Measurements from ENCODE around the gene GPR63.
A peak's percentile ranks its signal among the peaks of the same experiment; 100 is the strongest.

The GPR63 gene

GRCh38 chr6:96814625-96815024 is 22.7 kb downstream of the GPR63 start:
- Histone ChIP-seq H3K23ac (ENCODE audit: low read depth, low read length, poor library complexity) (no peak overlapping the region), H2BK15ac (ENCODE audit: low read length) (no peak overlapping the region), H2BK5ac (ENCODE audit: low read length) (no peak overlapping the region), H2AK5ac (ENCODE audit: low read depth, low read length) (no peak overlapping the region), H3K14ac (ENCODE audit: low read length) (no peak overlapping the region), H3K9ac (ENCODE audit: low read depth, low read length, poor library complexity) (no peak overlapping the region), H2AFZ (ENCODE audit: low read length) (no peak overlapping the region), H3K4me3 (ENCODE audit: low read length in 2 of 2) (no peak overlapping the region), H3K27ac (replicated peaks; ENCODE audit: low read length) (no peak overlapping the region), H2BK120ac (ENCODE audit: low read depth, low read length) (no peak overlapping the region), H2BK12ac (ENCODE audit: low read length) (no peak overlapping the region), H3K79me1 (ENCODE audit: low read depth, low read length) (peaks cover 3% of the 10 kb centered on the region), H4K8ac (ENCODE audit: low read depth, low read length) (no peak overlapping the region), H3K27me3 (ENCODE audit: control insufficient read depth in 3 of 3, insufficient read depth in 3 of 3, low read depth in 1 of 3, low read length in 3 of 3) (no peaks in the 10 kb centered on the region), H3K36me3 (replicated peaks in 1 of 2; ENCODE audit: control insufficient read depth in 2 of 2, insufficient read depth in 2 of 2, low read length in 2 of 2) (no peaks in the 10 kb centered on the region), H3K4me2 (ENCODE audit: insufficient read depth, low read length, poor library complexity, severe bottlenecking) (no peak overlapping the region), H3K4ac (ENCODE audit: low read length) (no peak overlapping the region), H3K9me3 (replicated peaks in 1 of 2; ENCODE audit: control insufficient read depth in 2 of 2, insufficient read depth in 1 of 2, low read depth in 1 of 2, low read length in 2 of 2) (no peaks in the 10 kb centered on the region), H4K91ac (ENCODE audit: low read depth, low read length, poor library complexity) (no peak overlapping the region), H3K4me1 (ENCODE audit: control insufficient read depth in 2 of 2, insufficient read depth in 1 of 2, low read depth in 1 of 2, low read length in 2 of 2) (peaks cover 2 to 5% of the 10 kb centered on the region in 2 donors), H3K18ac (ENCODE audit: low read length) (no peak overlapping the region)
- WGBS, 2 donors (ENCODE audit: extremely low coverage in 2 of 2, insufficient read length in 2 of 2, insufficient replicate concordance in 1 of 2): no CpG with 5 or more reads among the region's 1 CpG
- DNase-seq (ENCODE audit: low spot score): no peak

- Histone ChIP-seq H3K23ac (ENCODE audit: low read depth, low read length, poor library complexity) (no peak overlapping the region), H3K4me2 (ENCODE audit: insufficient read depth, low read length, poor library complexity, severe bottlenecking) (no peak overlapping the region), H3K27me3 (ENCODE audit: control insufficient read depth in 3 of 3, insufficient read depth in 3 of 3, low read depth in 1 of 3, low read length in 3 of 3) (no peaks in the 10 kb centered on the region), H4K91ac (ENCODE audit: low read depth, low read length, poor library complexity) (no peak overlapping the region), H3K4ac (ENCODE audit: low read length) (no peak overlapping the region), H3K9ac (ENCODE audit: low read depth, low read length, poor library complexity) (no peak overlapping the region), H2BK5ac (ENCODE audit: low read length) (no peak overlapping the region), H2BK15ac (ENCODE audit: low read length) (no peak overlapping the region), H3K36me3 (replicated peaks in 1 of 2; ENCODE audit: control insufficient read depth in 2 of 2, insufficient read depth in 2 of 2, low read length in 2 of 2) (no peaks in the 10 kb centered on the region), H3K27ac (replicated peaks; ENCODE audit: low read length) (no peak overlapping the region), H3K9me3 (replicated peaks in 1 of 2; ENCODE audit: control insufficient read depth in 2 of 2, insufficient read depth in 1 of 2, low read depth in 1 of 2, low read length in 2 of 2) (no peaks in the 10 kb centered on the region), H2AK5ac (ENCODE audit: low read depth, low read length) (no peak overlapping the region), H3K18ac (ENCODE audit: low read length) (no peak overlapping the region), H3K14ac (ENCODE audit: low read length) (no peak overlapping the region), H3K4me3 (ENCODE audit: low read length in 2 of 2) (no peak overlapping the region), H3K4me1 (ENCODE audit: control insufficient read depth in 2 of 2, insufficient read depth in 1 of 2, low read depth in 1 of 2, low read length in 2 of 2) (peaks cover 2 to 5% of the 10 kb centered on the region in 2 donors), H2BK120ac (ENCODE audit: low read depth, low read length) (no peak overlapping the region), H2AFZ (ENCODE audit: low read length) (no peak overlapping the region), H4K8ac (ENCODE audit: low read depth, low read length) (no peak overlapping the region), H3K79me1 (ENCODE audit: low read depth, low read length) (no peaks in the 10 kb centered on the region), H2BK12ac (ENCODE audit: low read length) (no peak overlapping the region)
- no peak for DNase-seq (ENCODE audit: low spot score)
- WGBS, 2 donors (ENCODE audit: extremely low coverage in 2 of 2, insufficient read length in 2 of 2, insufficient replicate concordance in 1 of 2): no CpG with 5 or more reads among the region's 1 CpG
These were observed 25.1 kb downstream of the GPR63 start for GRCh38 chr6:96812077-96812703.

GRCh38 chr6:96811670-96812069 is 25.6 kb downstream of the GPR63 start:
- no peak overlapping the region for H3K4ac ChIP-seq (ENCODE audit: low read length)
- no CpG with 5 or more reads among the region's 2 CpGs for WGBS, 2 donors (ENCODE audit: extremely low coverage in 2 of 2, insufficient read length in 2 of 2, insufficient replicate concordance in 1 of 2)
- H2BK5ac ChIP-seq (ENCODE audit: low read length): no peak overlapping the region
- H2BK120ac ChIP-seq (ENCODE audit: low read depth, low read length): no peak overlapping the region
- no peak overlapping the region for H2BK15ac ChIP-seq (ENCODE audit: low read length)
- peaks cover 2 to 5% of the 10 kb centered on the region in 2 donors for H3K4me1 ChIP-seq (ENCODE audit: control insufficient read depth in 2 of 2, insufficient read depth in 1 of 2, low read depth in 1 of 2, low read length in 2 of 2)
- H3K18ac ChIP-seq (ENCODE audit: low read length): no peak overlapping the region
- no peaks in the 10 kb centered on the region for H3K9me3 ChIP-seq (replicated peaks in 1 of 2; ENCODE audit: control insufficient read depth in 2 of 2, insufficient read depth in 1 of 2, low read depth in 1 of 2, low read length in 2 of 2)
- no peak overlapping the region for H2AK5ac ChIP-seq (ENCODE audit: low read depth, low read length)
- H3K14ac ChIP-seq (ENCODE audit: low read length): no peak overlapping the region
- H2AFZ ChIP-seq (ENCODE audit: low read length): no peak overlapping the region
- H3K79me1 ChIP-seq (ENCODE audit: low read depth, low read length): no peaks in the 10 kb centered on the region
- H3K27me3 ChIP-seq (ENCODE audit: control insufficient read depth in 3 of 3, insufficient read depth in 3 of 3, low read depth in 1 of 3, low read length in 3 of 3): no peaks in the 10 kb centered on the region
- no peaks in the 10 kb centered on the region for H3K36me3 ChIP-seq (replicated peaks in 1 of 2; ENCODE audit: control insufficient read depth in 2 of 2, insufficient read depth in 2 of 2, low read length in 2 of 2)
- H4K91ac ChIP-seq (ENCODE audit: low read depth, low read length, poor library complexity): no peak overlapping the region
- no peak overlapping the region for H2BK12ac ChIP-seq (ENCODE audit: low read length)
- no peak overlapping the region for H3K4me3 ChIP-seq (ENCODE audit: low read length in 2 of 2)
- no peak overlapping the region for H3K4me2 ChIP-seq (ENCODE audit: insufficient read depth, low read length, poor library complexity, severe bottlenecking)
- no peak overlapping the region for H3K27ac ChIP-seq (replicated peaks; ENCODE audit: low read length)
- no peak overlapping the region for H4K8ac ChIP-seq (ENCODE audit: low read depth, low read length)
- no peak overlapping the region for H3K9ac ChIP-seq (ENCODE audit: low read depth, low read length, poor library complexity)
- no peak for DNase-seq (ENCODE audit: low spot score)
- H3K23ac ChIP-seq (ENCODE audit: low read depth, low read length, poor library complexity): no peak overlapping the region

GRCh38 chr6:96811136-96811535 is 26.1 kb downstream of the GPR63 start:
- Histone ChIP-seq H3K79me1 (ENCODE audit: low read depth, low read length) (peaks cover 2% of the 10 kb centered on the region), H3K4me2 (ENCODE audit: insufficient read depth, low read length, poor library complexity, severe bottlenecking) (no peak overlapping the region), H2BK5ac (ENCODE audit: low read length) (no peak overlapping the region), H4K91ac (ENCODE audit: low read depth, low read length, poor library complexity) (no peak overlapping the region), H3K4ac (ENCODE audit: low read length) (no peak overlapping the region), H3K4me3 (ENCODE audit: low read length in 2 of 2) (no peak overlapping the region), H3K9ac (ENCODE audit: low read depth, low read length, poor library complexity) (no peak overlapping the region), H3K4me1 (ENCODE audit: control insufficient read depth in 2 of 2, insufficient read depth in 1 of 2, low read depth in 1 of 2, low read length in 2 of 2) (peaks cover 2 to 5% of the 10 kb centered on the region in 2 donors), H2AFZ (ENCODE audit: low read length) (no peak overlapping the region), H4K8ac (ENCODE audit: low read depth, low read length) (no peak overlapping the region), H3K18ac (ENCODE audit: low read length) (no peak overlapping the region), H2BK120ac (ENCODE audit: low read depth, low read length) (no peak overlapping the region), H3K36me3 (replicated peaks in 1 of 2; ENCODE audit: control insufficient read depth in 2 of 2, insufficient read depth in 2 of 2, low read length in 2 of 2) (no peaks in the 10 kb centered on the region), H2BK15ac (ENCODE audit: low read length) (no peak overlapping the region), H3K27ac (replicated peaks; ENCODE audit: low read length) (no peak overlapping the region), H2AK5ac (ENCODE audit: low read depth, low read length) (no peak overlapping the region), H3K9me3 (replicated peaks in 1 of 2; ENCODE audit: control insufficient read depth in 2 of 2, insufficient read depth in 1 of 2, low read depth in 1 of 2, low read length in 2 of 2) (no peaks in the 10 kb centered on the region), H3K27me3 (ENCODE audit: control insufficient read depth in 3 of 3, insufficient read depth in 3 of 3, low read depth in 1 of 3, low read length in 3 of 3) (no peaks in the 10 kb centered on the region), H3K23ac (ENCODE audit: low read depth, low read length, poor library complexity) (no peak overlapping the region), H3K14ac (ENCODE audit: low read length) (no peak overlapping the region), H2BK12ac (ENCODE audit: low read length) (no peak overlapping the region)
- no CpG with 5 or more reads among the region's 5 CpGs for WGBS, 2 donors (ENCODE audit: extremely low coverage in 2 of 2, insufficient read length in 2 of 2, insufficient replicate concordance in 1 of 2)
- DNase-seq (ENCODE audit: low spot score): peak; percentile 12
